ENCODE data around the gene MTMR11. TPM values are rescaled to one million over a fixed set of nuclear protein-coding genes. Genes with fewer than 3 reads are reported as not detected.
A peak's percentile ranks its signal among the peaks of the same experiment; 100 is the strongest.

MTMR11 gene
- total and polyA plus RNA-seq, 2 of the 8 experiments (the other 6 are each of a cell fraction or from before 2014, with no cell fraction given): 3.7 to 4.8 TPM

GRCh38 chr1:149888999-149889289 lies 47.7 kb downstream of the MTMR11 start:
- Histone ChIP-seq H4K5ac (ENCODE audit: insufficient read length, low read depth, low read length) (peak overlapping the region; percentile 72), H3K36me3 (ENCODE audit: control insufficient read depth in 2 of 4, insufficient read depth in 4 of 4, low read length in 3 of 4) (no peaks in the 10 kb centered on the region), H4K20me1 (replicated peaks in 1 of 2; ENCODE audit: control insufficient read depth in 1 of 2, insufficient read depth in 2 of 2, low read length in 2 of 2) (no peaks in the 10 kb centered on the region), H3K4me2 (ENCODE audit: insufficient read depth in 1 of 2, low read depth in 2 of 2, low read length in 2 of 2) (peak overlapping the region; percentile 83 to 87), H3K9me3 (ENCODE audit: insufficient read depth in 2 of 2, low read depth in 1 of 2, low read length in 1 of 2) (no peaks in the 10 kb centered on the region), H3K4ac (replicated peaks; ENCODE audit: insufficient read length, low read depth, low read length) (peak overlapping the region; percentile 76), H2AK5ac (ENCODE audit: low read depth, low read length) (peak overlapping the region; percentile 47), H3K27ac (ENCODE audit: low read depth, low read length) (peak overlapping the region; percentile 98), H2BK12ac (ENCODE audit: low read depth, low read length) (peak overlapping the region; percentile 88), H4K91ac (replicated peaks; ENCODE audit: insufficient read length, low read length) (peak overlapping the region; percentile 31), H3K27me3 (replicated peaks in 1 of 4; ENCODE audit: control insufficient read depth in 3 of 4, extremely low read depth in 1 of 4, insufficient read depth in 3 of 4, low read length in 3 of 4) (no peaks in the 10 kb centered on the region), H2BK15ac (ENCODE audit: low read length) (peak overlapping the region; percentile 75; the same call in 1 of the 2 replicates), H3K4me1 (replicated peaks in 1 of 4; ENCODE audit: control insufficient read depth in 3 of 4, insufficient read depth in 4 of 4, low read length in 3 of 4) (peaks cover 0 to 5% (median 0%) of the 10 kb centered on the region in 4 experiments; a peak in 4 of 7 replicates), H2BK20ac (ENCODE audit: low read length) (0 out of 2 replicates have a peak overlapping the region, but pooled peaks have one; percentile 68), H3K23ac (ENCODE audit: insufficient read length) (no peak overlapping the region), H3K79me1 (ENCODE audit: low read depth, low read length) (no peaks in the 10 kb centered on the region), H2BK5ac (ENCODE audit: low read depth, low read length) (peak overlapping the region; percentile 89), H3K14ac (ENCODE audit: insufficient read length) (no peak overlapping the region), H3K4me3 (ENCODE audit: extremely low read depth in 1 of 4, insufficient read depth in 2 of 4, low read depth in 3 of 4, low read length in 4 of 4) (peak overlapping the region; percentile 70 to 92 (median 82); a peak in 7 of 8 replicates), H2BK120ac (replicated peaks; ENCODE audit: low read depth, low read length) (peak overlapping the region; percentile 43), H3K9ac (replicated peaks in 1 of 4; ENCODE audit: extremely low read depth in 1 of 4, low read depth in 3 of 4, low read length in 3 of 4) (peak overlapping the region; percentile 8 to 93 (median 84)), H4K8ac (ENCODE audit: extremely low read depth, insufficient read depth, low read length) (no peak overlapping the region), H3K23me2 (ENCODE audit: low read depth, low read length) (peaks cover 21% of the 10 kb centered on the region), H3K18ac (ENCODE audit: extremely low read depth, low read length) (peak overlapping the region; percentile 65), H3K56ac (replicated peaks; ENCODE audit: insufficient read length, low read depth, low read length) (peak overlapping the region; percentile 50), H3K79me2 (ENCODE audit: control insufficient read depth in 1 of 2, insufficient read depth in 2 of 2, low read length in 2 of 2) (0 out of 4 replicates have a peak, but pooled peaks cover 0 to 4% of the 10 kb centered on the region in 2 experiments), H2AFZ (ENCODE audit: low read length) (peak overlapping the region; percentile 59)
- TF ChIP-seq POLR2A (IDR thresholded peaks at IDR 0.05; ENCODE audit: control extremely low read depth in 1 of 2, low read depth in 2 of 2, low read length in 2 of 2) (peak in 1 of 2 experiments; percentile 10; a peak in 1 of 3 replicates), POU5F1 (IDR thresholded peaks at IDR 0.05; ENCODE audit: low read depth, low read length) (no peak)
- WGBS, 2 experiments (ENCODE audit: extremely low coverage in 1 of 2, insufficient coverage in 1 of 2, insufficient read length in 1 of 2, insufficient replicate concordance in 2 of 2, low coverage in 1 of 2, low lambda C conversion rate in 2 of 2, missing lambda C conversion rate in 1 of 2): 26% methylated on average over 6 of the region's 6 CpGs; no CpG with 5 or more reads in 1 of the 2 experiments
- POLR2A ChIA-PET (ENCODE audit: partially characterized antibody): interaction anchor here (0.7 to 8.5 kb wide), 22 partner anchors 8 to 294 kb away, joined by 3 to 278 read pairs (median 20); partner anchors contain the start of genes BOLA1, MTMR11, OTUD7B and SF3B4
- DNase-seq (ENCODE audit: low read depth in 1 of 2, low spot score in 2 of 2): no peak
- CTCF ChIA-PET (ENCODE audit: partially characterized antibody): interaction anchor here (1.0 to 3.0 kb wide), 8 partner anchors 10 to 298 kb away, joined by 3 to 14 read pairs (median 4); no protein-coding TSS in a partner anchor
- FAIRE-seq: no peak

Data from H1 (cell line).